Gastroesophageal sphincter (tissue), 4 donors: ENCODE measurements around the gene GALNTL6. TPM values are rescaled to one million over a fixed set of nuclear protein-coding genes. Genes with fewer than 3 reads are reported as not detected.

ENCODE experiments used
- ATAC-seq: fragments of 150-250 bp; one replicate; pipeline ENCODE4 v1.9.1; 2016; ENCODE audit warnings: mild to moderate bottlenecking, moderate library complexity
- H3K27ac ChIP-seq, 4 donors: fragments of 200-600 bp; sonication (generic) in 3 of 4; 1 replicate in 3 of 4; 2 replicates in 1 of 4; pipeline ENCODE4 v1.5.1; 2016 to 2019
- H3K27me3 ChIP-seq: fragments of 200-600 bp; sonication (generic); one replicate; pipeline ENCODE4 v1.5.1; 2019
- H3K36me3 ChIP-seq, 2 donors: fragments of 200-600 bp; sonication (generic); one replicate each; pipeline ENCODE4 v1.5.1; 2019; ENCODE audit warnings: control low read depth in 1 of 2
- H3K4me1 ChIP-seq, 3 donors: fragments of 200-600 bp; sonication (generic); 1 replicate in 2 of 3; 2 replicates in 1 of 3; pipeline ENCODE4 v1.5.1; 2016 to 2019; ENCODE audit warnings: control low read depth in 2 of 3
- H3K4me3 ChIP-seq, 2 donors: fragments of 200-600 bp; sonication (generic); one replicate each; pipeline ENCODE4 v1.5.1; 2019; ENCODE audit warnings: mild to moderate bottlenecking in 1 of 2, moderate library complexity in 1 of 2
- H3K9me3 ChIP-seq, 3 donors: fragments of 200-600 bp; sonication (generic); one replicate each; pipeline ENCODE4 v1.5.1; 2017 to 2019; ENCODE audit warnings: control low read depth in 2 of 3
- CTCF ChIP-seq, 4 experiments: fragments of 200-600 bp in 2 of 4; fragments of 450-650 bp in 2 of 4; sonication (generic) in 1 of 4; IDR thresholded peaks; one replicate each; pipeline ENCODE4 v1.5.1; 2017 to 2019; ENCODE audit warnings: antibody characterized with exemption in 4 of 4, mild to moderate bottlenecking in 2 of 4, moderate library complexity in 2 of 4
- EP300 ChIP-seq: sonication (generic); formaldehyde crosslinking; IDR thresholded peaks from one replicate; pipeline ENCODE4 v1.6.1; 2017; ENCODE audit warnings: antibody characterized with exemption, mild to moderate bottlenecking
- POLR2A ChIP-seq, 2 donors: fragments of 450-650 bp; IDR thresholded peaks; one replicate each; pipeline ENCODE4 v1.6.1; 2017; ENCODE audit warnings: antibody characterized with exemption in 2 of 2, mild to moderate bottlenecking in 2 of 2, moderate library complexity in 1 of 2
- POLR2AphosphoS5 ChIP-seq: sonication (generic); formaldehyde crosslinking; IDR thresholded peaks from one replicate; pipeline ENCODE4 v1.6.1; 2017; ENCODE audit warnings: antibody characterized with exemption
- WGBS, 2 donors: methylation state at CpG; one replicate each; pipeline ENCODE4 v1.1.5; 2018; ENCODE audit warnings: low coverage in 1 of 2; 5-methylcytosine and 5-hydroxymethylcytosine counted together
- total RNA-seq, 4 donors: library from RNA; depleted of rRNA; stranded (reverse); fragments of >200 nt; gene quantifications; one replicate each; pipeline ENCODE4 v1.1.0, GENCODE V29; 2016

The GALNTL6 gene
- total RNA-seq, 4 donors from 2014 or later: not detected

DNA sequence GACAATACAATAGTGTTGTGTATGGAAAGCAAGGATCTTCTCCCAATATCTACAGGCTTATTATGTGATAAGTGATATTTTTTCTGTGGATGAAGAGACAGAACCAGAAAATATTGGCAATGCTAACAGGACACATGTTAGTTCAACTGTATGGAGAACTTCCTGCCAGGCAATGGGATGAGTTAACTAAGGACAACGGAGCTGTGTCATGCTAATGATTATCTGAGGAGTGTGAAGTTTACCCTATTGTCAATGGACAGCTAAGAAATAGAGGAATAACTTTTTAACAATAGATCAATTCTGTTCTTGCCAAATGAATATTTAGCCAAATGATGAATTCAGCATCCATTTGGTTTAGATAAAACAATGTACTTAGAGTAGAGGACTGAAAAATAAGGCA is 180.0 kb downstream of the GALNTL6 start:
- Histone ChIP-seq H3K36me3 (no peaks in the 10 kb centered on the region), H3K4me1 (no peaks in the 10 kb centered on the region), H3K27me3 (no peaks in the 10 kb centered on the region), H3K9me3 (no peaks in the 10 kb centered on the region), H3K27ac (no peak overlapping the region), H3K4me3 (no peak overlapping the region)
- 36 to 57% methylated on average over 1 of the region's 1 CpG for WGBS, 2 donors
- no peak for ATAC-seq
- TF ChIP-seq POLR2AphosphoS5: no peak
- no peak for TF ChIP-seq EP300
- no peak for TF ChIP-seq CTCF (IDR thresholded peaks at IDR 0.05)

DNA sequence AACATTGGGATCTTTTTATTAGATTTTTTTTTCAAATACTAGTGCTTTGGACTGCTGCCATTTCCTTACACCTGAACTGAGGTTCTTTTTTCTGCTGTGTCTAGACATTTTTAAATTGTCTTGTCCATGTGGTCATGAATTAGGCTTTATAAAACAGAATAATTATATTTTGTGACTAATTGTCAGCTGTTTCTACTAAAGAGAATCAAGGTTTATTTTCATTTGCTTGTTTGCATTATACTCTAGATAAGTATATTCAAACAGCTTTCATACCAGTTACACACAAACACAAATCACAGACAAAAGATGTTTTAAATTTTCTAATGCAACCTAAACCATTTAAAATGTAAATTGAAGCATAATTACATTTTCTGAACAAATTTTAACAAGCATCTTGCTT is 194.7 kb downstream of the GALNTL6 start:
- H3K9me3 ChIP-seq: no peaks in the 10 kb centered on the region
- no peak for ATAC-seq
- no peak overlapping the region for H3K4me3 ChIP-seq
- H3K27ac ChIP-seq: no peak overlapping the region
- no peaks in the 10 kb centered on the region for H3K27me3 ChIP-seq
- no peaks in the 10 kb centered on the region for H3K4me1 ChIP-seq
- TF ChIP-seq POLR2AphosphoS5: no peak
- no peak for TF ChIP-seq EP300
- TF ChIP-seq POLR2A (IDR thresholded peaks at IDR 0.05): no peak
- no peak for TF ChIP-seq CTCF (IDR thresholded peaks at IDR 0.05)
- H3K36me3 ChIP-seq: no peaks in the 10 kb centered on the region

GRCh38 chr4:172009446-172010230 is 196.4 kb downstream of the GALNTL6 start:
- Histone ChIP-seq H3K36me3 (no peaks in the 10 kb centered on the region), H3K4me1 (no peaks in the 10 kb centered on the region), H3K27me3 (no peaks in the 10 kb centered on the region), H3K9me3 (no peaks in the 10 kb centered on the region), H3K27ac (no peak overlapping the region), H3K4me3 (no peak overlapping the region)
- WGBS, 2 donors: 66 to 92% methylated on average over 2 to 3 of the region's 3 CpGs
- no peak for ATAC-seq
- no peak for TF ChIP-seq POLR2AphosphoS5
- TF ChIP-seq EP300: no peak
- no peak for TF ChIP-seq POLR2A (IDR thresholded peaks at IDR 0.05)
- TF ChIP-seq CTCF (IDR thresholded peaks at IDR 0.05): no peak

DNA sequence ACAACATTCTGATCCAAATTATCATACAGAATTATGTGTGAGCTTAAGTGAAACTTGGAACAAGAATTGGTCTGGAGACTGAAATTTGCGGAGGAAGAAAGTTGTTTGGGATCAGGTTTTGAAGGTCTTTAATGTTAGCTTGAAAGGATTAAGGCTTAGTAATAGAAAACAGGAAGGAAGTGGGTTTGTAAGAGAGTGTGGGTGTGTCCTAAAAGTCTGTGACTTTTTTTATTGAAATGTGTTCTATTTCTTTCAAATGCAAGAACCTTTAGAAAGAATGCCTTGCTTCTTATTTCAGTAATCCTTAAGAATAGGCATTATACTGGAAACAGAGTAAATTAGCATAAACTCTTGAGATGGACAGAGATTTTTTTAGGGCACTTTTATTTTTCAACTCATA is 198.0 kb downstream of the GALNTL6 start:
- no peak overlapping the region for H3K4me3 ChIP-seq
- 67% methylated on average over 1 of the region's 1 CpG; no CpG with 5 or more reads in 1 of the 2 donors for WGBS, 2 donors
- no peak overlapping the region for H3K27ac ChIP-seq
- no peaks in the 10 kb centered on the region for H3K4me1 ChIP-seq
- ATAC-seq: no peak
- H3K36me3 ChIP-seq: no peaks in the 10 kb centered on the region
- no peaks in the 10 kb centered on the region for H3K9me3 ChIP-seq
- no peaks in the 10 kb centered on the region for H3K27me3 ChIP-seq
- TF ChIP-seq POLR2A (IDR thresholded peaks at IDR 0.05): no peak
- TF ChIP-seq POLR2AphosphoS5: no peak
- TF ChIP-seq CTCF (IDR thresholded peaks at IDR 0.05): no peak
- TF ChIP-seq EP300: no peak

DNA sequence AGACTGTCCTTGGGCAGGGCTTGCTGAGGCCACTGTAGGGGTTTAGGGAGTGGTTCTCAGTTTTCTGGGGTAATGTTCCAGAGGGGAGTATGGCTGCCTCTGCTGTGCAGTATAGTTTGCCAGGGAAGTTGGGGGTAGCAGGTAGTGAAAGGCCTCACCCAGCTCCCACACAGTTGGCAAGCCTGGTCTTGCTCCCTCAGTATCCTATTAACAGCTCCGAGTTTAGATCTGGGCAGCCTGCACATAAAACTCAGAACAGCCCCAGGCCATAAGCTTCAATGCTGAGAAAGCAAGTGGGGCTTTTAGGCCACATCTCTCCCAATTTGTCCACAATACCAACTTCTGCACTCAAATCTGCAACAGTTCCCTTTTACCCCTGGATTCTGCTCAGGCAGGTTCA is 205.2 kb downstream of the GALNTL6 start:
- Histone ChIP-seq H3K4me3 (no peak overlapping the region), H3K9me3 (peaks cover 0 to 7% (median 0%) of the 10 kb centered on the region in 3 donors), H3K27me3 (no peaks in the 10 kb centered on the region), H3K4me1 (no peaks in the 10 kb centered on the region), H3K36me3 (no peaks in the 10 kb centered on the region), H3K27ac (no peak overlapping the region)
- TF ChIP-seq CTCF (IDR thresholded peaks at IDR 0.05) (no peak), EP300 (no peak), POLR2A (IDR thresholded peaks at IDR 0.05) (no peak)
- WGBS, 2 donors: 100% methylated on average over 1 of the region's 1 CpG; no CpG with 5 or more reads in 1 of the 2 donors
- no peak for ATAC-seq
